Measurements from ENCODE around the gene TP63. TPM values are rescaled to one million over a fixed set of nuclear protein-coding genes. Genes with fewer than 3 reads are reported as not detected.

Gene TP63
- polyA plus RNA-seq, 1 donor from 2014 or later: 0.12 TPM

GRCh38 chr3:189754356-189754755, 123.2 kb downstream of the TP63 start:
- Histone ChIP-seq H3K27me3 (ENCODE audit: insufficient read depth, low read depth, low read length) (no peaks in the 10 kb centered on the region), H2AFZ (ENCODE audit: low read depth, low read length) (no peak overlapping the region), H3K9me2 (ENCODE audit: insufficient read depth, low read length) (no peaks in the 10 kb centered on the region), H3K9ac (ENCODE audit: low read length) (no peak overlapping the region), H3K9me3 (ENCODE audit: low read length) (no peaks in the 10 kb centered on the region), H3K4me3 (ENCODE audit: low read length) (no peak overlapping the region), H3F3A (ENCODE audit: insufficient read depth, low read length, poor library complexity, severe bottlenecking) (no peaks in the 10 kb centered on the region), H3K36me3 (ENCODE audit: insufficient read depth, low read length) (no peaks in the 10 kb centered on the region), H4K20me1 (ENCODE audit: insufficient read depth) (no peaks in the 10 kb centered on the region), H3K4me2 (ENCODE audit: low read length) (no peak overlapping the region), H3K79me2 (replicated peaks; ENCODE audit: insufficient read depth, low read length) (no peaks in the 10 kb centered on the region), H3K27ac (ENCODE audit: low read length) (no peak overlapping the region)
- no peak for TF ChIP-seq MXI1 (conservative IDR thresholded peaks at IDR 0.05; ENCODE audit: poor library complexity, severe bottlenecking)
- no peak for TF ChIP-seq CTCF (IDR thresholded peaks at IDR 0.05; ENCODE audit: poor library complexity, severe bottlenecking)
- no peak for TF ChIP-seq EZH2 (IDR thresholded peaks at IDR 0.05; ENCODE audit: borderline replicate concordance, insufficient read depth, low read length, poor library complexity, severe bottlenecking)
- no peak for TF ChIP-seq RAD21 (conservative IDR thresholded peaks at IDR 0.05)

GRCh38 chr3:189756582-189757078, 125.4 kb downstream of the TP63 start:
- no peaks in the 10 kb centered on the region for H3F3A ChIP-seq (ENCODE audit: insufficient read depth, low read length, poor library complexity, severe bottlenecking)
- TF ChIP-seq TAF1 (IDR thresholded peaks at IDR 0.05; ENCODE audit: low read depth) (no peak), CTCF (IDR thresholded peaks at IDR 0.05; ENCODE audit: poor library complexity, severe bottlenecking) (no peak), SMC3 (conservative IDR thresholded peaks at IDR 0.05; ENCODE audit: poor library complexity) (no peak), EZH2 (IDR thresholded peaks at IDR 0.05; ENCODE audit: borderline replicate concordance, insufficient read depth, low read length, poor library complexity, severe bottlenecking) (no peak)
- no peak overlapping the region for H3K4me2 ChIP-seq (ENCODE audit: low read length)
- no peaks in the 10 kb centered on the region for H4K20me1 ChIP-seq (ENCODE audit: insufficient read depth)
- H3K9ac ChIP-seq (ENCODE audit: low read length): no peak overlapping the region
- H3K9me2 ChIP-seq (ENCODE audit: insufficient read depth, low read length): no peaks in the 10 kb centered on the region
- no peaks in the 10 kb centered on the region for H3K9me3 ChIP-seq (ENCODE audit: low read length)
- no peak overlapping the region for H3K4me3 ChIP-seq (ENCODE audit: low read length)
- no peaks in the 10 kb centered on the region for H3K36me3 ChIP-seq (ENCODE audit: insufficient read depth, low read length)
- H3K27me3 ChIP-seq (ENCODE audit: insufficient read depth, low read depth, low read length): no peaks in the 10 kb centered on the region
- H2AFZ ChIP-seq (ENCODE audit: low read depth, low read length): no peak overlapping the region
- no peak overlapping the region for H3K27ac ChIP-seq (ENCODE audit: low read length)
- no peaks in the 10 kb centered on the region for H3K79me2 ChIP-seq (replicated peaks; ENCODE audit: insufficient read depth, low read length)

GRCh38 chr3:189758186-189758585, 127.0 kb downstream of the TP63 start:
- H4K20me1 ChIP-seq (ENCODE audit: insufficient read depth): no peaks in the 10 kb centered on the region
- no peak overlapping the region for H2AFZ ChIP-seq (ENCODE audit: low read depth, low read length)
- H3K4me3 ChIP-seq (ENCODE audit: low read length): no peak overlapping the region
- H3K27me3 ChIP-seq (ENCODE audit: insufficient read depth, low read depth, low read length): no peaks in the 10 kb centered on the region
- no peak for TF ChIP-seq SMC3 (conservative IDR thresholded peaks at IDR 0.05; ENCODE audit: poor library complexity)
- no peak for TF ChIP-seq REST (IDR thresholded peaks at IDR 0.05; ENCODE audit: borderline replicate concordance)
- no peak for TF ChIP-seq POLR2AphosphoS5 (IDR thresholded peaks at IDR 0.05)
- no peak for TF ChIP-seq EP300 (conservative IDR thresholded peaks at IDR 0.05; ENCODE audit: poor library complexity, severe bottlenecking)
- TF ChIP-seq TAF1 (IDR thresholded peaks at IDR 0.05; ENCODE audit: low read depth): no peak
- no peak for TF ChIP-seq EZH2 (IDR thresholded peaks at IDR 0.05; ENCODE audit: borderline replicate concordance, insufficient read depth, low read length, poor library complexity, severe bottlenecking)
- TF ChIP-seq MXI1 (conservative IDR thresholded peaks at IDR 0.05; ENCODE audit: poor library complexity, severe bottlenecking): no peak
- TF ChIP-seq CTCF (IDR thresholded peaks at IDR 0.05; ENCODE audit: poor library complexity, severe bottlenecking): no peak
- no peak for TF ChIP-seq RAD21 (conservative IDR thresholded peaks at IDR 0.05)
- H3K9ac ChIP-seq (ENCODE audit: low read length): no peak overlapping the region
- H3K9me3 ChIP-seq (ENCODE audit: low read length): no peaks in the 10 kb centered on the region
- no peaks in the 10 kb centered on the region for H3K9me2 ChIP-seq (ENCODE audit: insufficient read depth, low read length)
- no peak overlapping the region for H3K4me2 ChIP-seq (ENCODE audit: low read length)
- H3K79me2 ChIP-seq (replicated peaks; ENCODE audit: insufficient read depth, low read length): no peaks in the 10 kb centered on the region
- H3F3A ChIP-seq (ENCODE audit: insufficient read depth, low read length, poor library complexity, severe bottlenecking): no peaks in the 10 kb centered on the region
- no peaks in the 10 kb centered on the region for H3K36me3 ChIP-seq (ENCODE audit: insufficient read depth, low read length)
- H3K27ac ChIP-seq (ENCODE audit: low read length): no peak overlapping the region
